Measurements from ENCODE around the gene LRBA.
"Not testable (repeated sequence)": the region's sequence is repeated elsewhere in the genome, so short reads cannot be mapped to it uniquely, and the experiment has no call there.

The LRBA gene

DNA sequence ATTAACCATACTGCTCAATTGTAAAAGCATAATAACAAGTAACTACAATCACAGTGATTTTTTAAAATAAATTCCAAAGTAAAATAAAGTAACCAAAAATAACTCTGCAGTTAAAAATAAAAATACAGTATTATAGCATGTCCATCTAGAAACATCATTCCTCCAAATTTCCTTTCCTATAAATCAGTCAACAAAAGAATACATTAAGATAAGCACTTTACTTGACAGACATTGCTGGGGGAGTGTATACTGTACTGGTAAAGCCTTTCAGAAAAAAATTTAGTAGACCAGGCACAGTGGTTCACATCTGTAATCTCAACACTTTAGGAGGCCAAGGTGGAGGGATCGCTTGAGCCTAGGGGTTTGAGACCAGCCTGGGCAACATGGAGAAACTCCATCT lies 91.1 kb downstream of the LRBA start:
- H3K9me3 ChIP-seq (replicated peaks in 1 of 2; ENCODE audit: control insufficient read depth in 2 of 2, insufficient read depth in 1 of 2, low read depth in 1 of 2, low read length in 2 of 2), result no peaks in the 10 kb centered on the region
- H3K18ac ChIP-seq (ENCODE audit: low read length), result no peak overlapping the region
- H3K27me3 ChIP-seq (ENCODE audit: control insufficient read depth in 3 of 3, insufficient read depth in 3 of 3, low read depth in 1 of 3, low read length in 3 of 3), result no peaks in the 10 kb centered on the region
- H3K4me1 ChIP-seq (ENCODE audit: control insufficient read depth in 2 of 2, insufficient read depth in 1 of 2, low read depth in 1 of 2, low read length in 2 of 2), result no peaks in the 10 kb centered on the region
- H3K27ac ChIP-seq (replicated peaks; ENCODE audit: low read length), result no peak overlapping the region
- no peak overlapping the region for H2AK5ac ChIP-seq (ENCODE audit: low read depth, low read length)
- no peak overlapping the region for H2BK5ac ChIP-seq (ENCODE audit: low read length)
- no CpG with 5 or more reads among the region's 1 CpG for WGBS, 2 donors (ENCODE audit: extremely low coverage in 2 of 2, insufficient read length in 2 of 2, insufficient replicate concordance in 1 of 2)
- no peak overlapping the region for H3K4ac ChIP-seq (ENCODE audit: low read length)
- H4K8ac ChIP-seq (ENCODE audit: low read depth, low read length), result no peak overlapping the region
- H3K79me1 ChIP-seq (ENCODE audit: low read depth, low read length), result no peaks in the 10 kb centered on the region
- no peak overlapping the region for H4K91ac ChIP-seq (ENCODE audit: low read depth, low read length, poor library complexity)
- DNase-seq (ENCODE audit: low spot score), result no peak
- no peak overlapping the region for H3K4me2 ChIP-seq (ENCODE audit: insufficient read depth, low read length, poor library complexity, severe bottlenecking)
- H3K36me3 ChIP-seq (replicated peaks in 1 of 2; ENCODE audit: control insufficient read depth in 2 of 2, insufficient read depth in 2 of 2, low read length in 2 of 2), result peaks cover 0 to 2% of the 10 kb centered on the region in 2 donors
- no peak overlapping the region for H3K14ac ChIP-seq (ENCODE audit: low read length)
- no peak overlapping the region for H3K23ac ChIP-seq (ENCODE audit: low read depth, low read length, poor library complexity)
- no peak overlapping the region for H2BK120ac ChIP-seq (ENCODE audit: low read depth, low read length)
- no peak overlapping the region for H2AFZ ChIP-seq (ENCODE audit: low read length)
- no peak overlapping the region for H3K4me3 ChIP-seq (ENCODE audit: low read length in 2 of 2)
- no peak overlapping the region for H2BK12ac ChIP-seq (ENCODE audit: low read length)
- no peak overlapping the region for H2BK15ac ChIP-seq (ENCODE audit: low read length)
- no peak overlapping the region for H3K9ac ChIP-seq (ENCODE audit: low read depth, low read length, poor library complexity)

DNA sequence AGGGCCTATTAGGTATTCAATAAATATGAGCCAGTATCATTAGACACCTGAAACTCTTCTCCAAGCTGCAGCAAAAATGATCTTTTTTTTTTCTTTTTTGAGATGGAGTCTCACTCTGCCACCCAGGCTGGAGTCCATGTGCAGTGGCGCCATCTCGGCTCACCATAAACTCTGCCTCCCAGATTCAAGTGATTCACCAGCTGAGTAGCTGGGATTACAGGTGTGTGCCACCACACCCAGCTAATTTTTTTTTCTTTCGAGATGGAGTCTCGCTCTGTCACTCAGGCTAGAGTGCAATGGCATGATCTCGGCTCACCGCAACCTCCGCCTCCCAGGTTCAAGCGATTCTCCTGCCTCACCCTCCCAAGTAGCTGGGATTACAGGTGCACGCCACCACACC lies 93.6 kb downstream of the LRBA start:
- H3K23ac ChIP-seq (ENCODE audit: low read depth, low read length, poor library complexity); H2BK12ac ChIP-seq (ENCODE audit: low read length): not testable (repeated sequence)

DNA sequence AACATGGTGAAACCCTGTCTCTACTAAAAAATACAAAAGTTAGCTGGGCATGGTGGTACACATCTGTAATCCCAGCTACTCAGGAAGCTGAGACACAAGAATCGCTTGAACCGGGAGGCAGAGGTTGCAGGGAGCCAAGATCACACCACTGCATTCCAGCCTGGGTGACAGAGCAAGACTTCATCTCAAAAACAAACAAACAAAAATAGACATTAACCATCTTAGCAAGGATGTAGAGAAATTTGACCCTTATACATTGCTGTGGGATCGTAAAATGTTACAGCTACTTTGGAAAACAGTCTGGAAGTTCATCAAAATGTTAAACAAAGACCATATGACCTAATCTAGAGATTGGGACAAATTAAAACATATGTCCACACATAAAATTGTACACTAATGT lies 96.5 kb downstream of the LRBA start:
- H3K4me1 ChIP-seq (ENCODE audit: control insufficient read depth in 2 of 2, insufficient read depth in 1 of 2, low read depth in 1 of 2, low read length in 2 of 2); H3K18ac ChIP-seq (ENCODE audit: low read length); H4K8ac ChIP-seq (ENCODE audit: low read depth, low read length); H3K4me3 ChIP-seq (ENCODE audit: low read length in 2 of 2); H3K14ac ChIP-seq (ENCODE audit: low read length); H4K91ac ChIP-seq (ENCODE audit: low read depth, low read length, poor library complexity); H2AFZ ChIP-seq (ENCODE audit: low read length); H3K27ac ChIP-seq (replicated peaks; ENCODE audit: low read length); H3K27me3 ChIP-seq (ENCODE audit: control insufficient read depth in 3 of 3, insufficient read depth in 3 of 3, low read depth in 1 of 3, low read length in 3 of 3); H2BK12ac ChIP-seq (ENCODE audit: low read length); H3K4ac ChIP-seq (ENCODE audit: low read length); H2BK15ac ChIP-seq (ENCODE audit: low read length); H3K79me1 ChIP-seq (ENCODE audit: low read depth, low read length); DNase-seq (ENCODE audit: low spot score); H3K9ac ChIP-seq (ENCODE audit: low read depth, low read length, poor library complexity); H2BK120ac ChIP-seq (ENCODE audit: low read depth, low read length); H3K9me3 ChIP-seq (replicated peaks in 1 of 2; ENCODE audit: control insufficient read depth in 2 of 2, insufficient read depth in 1 of 2, low read depth in 1 of 2, low read length in 2 of 2); H3K23ac ChIP-seq (ENCODE audit: low read depth, low read length, poor library complexity); H2AK5ac ChIP-seq (ENCODE audit: low read depth, low read length); H3K4me2 ChIP-seq (ENCODE audit: insufficient read depth, low read length, poor library complexity, severe bottlenecking); H2BK5ac ChIP-seq (ENCODE audit: low read length): not testable (repeated sequence)
- H3K36me3 ChIP-seq (replicated peaks in 1 of 2; ENCODE audit: control insufficient read depth in 2 of 2, insufficient read depth in 2 of 2, low read length in 2 of 2), result peaks cover 0 to 13% of the 10 kb centered on the region in 2 donors
- no CpG with 5 or more reads among the region's 3 CpGs for WGBS, 2 donors (ENCODE audit: extremely low coverage in 2 of 2, insufficient read length in 2 of 2, insufficient replicate concordance in 1 of 2)

More for the DNA sequence above, 93.6 kb downstream of the LRBA start:
- H3K4me3 ChIP-seq (ENCODE audit: low read length in 2 of 2); H3K4me2 ChIP-seq (ENCODE audit: insufficient read depth, low read length, poor library complexity, severe bottlenecking); H2AFZ ChIP-seq (ENCODE audit: low read length); H3K14ac ChIP-seq (ENCODE audit: low read length); H3K9me3 ChIP-seq (replicated peaks in 1 of 2; ENCODE audit: control insufficient read depth in 2 of 2, insufficient read depth in 1 of 2, low read depth in 1 of 2, low read length in 2 of 2); H2BK15ac ChIP-seq (ENCODE audit: low read length); H2BK120ac ChIP-seq (ENCODE audit: low read depth, low read length); H3K27ac ChIP-seq (replicated peaks; ENCODE audit: low read length); H3K9ac ChIP-seq (ENCODE audit: low read depth, low read length, poor library complexity); H2AK5ac ChIP-seq (ENCODE audit: low read depth, low read length); H3K4ac ChIP-seq (ENCODE audit: low read length); H2BK5ac ChIP-seq (ENCODE audit: low read length); H3K27me3 ChIP-seq (ENCODE audit: control insufficient read depth in 3 of 3, insufficient read depth in 3 of 3, low read depth in 1 of 3, low read length in 3 of 3); DNase-seq (ENCODE audit: low spot score); H3K4me1 ChIP-seq (ENCODE audit: control insufficient read depth in 2 of 2, insufficient read depth in 1 of 2, low read depth in 1 of 2, low read length in 2 of 2); H4K91ac ChIP-seq (ENCODE audit: low read depth, low read length, poor library complexity); H3K36me3 ChIP-seq (replicated peaks in 1 of 2; ENCODE audit: control insufficient read depth in 2 of 2, insufficient read depth in 2 of 2, low read length in 2 of 2); H3K18ac ChIP-seq (ENCODE audit: low read length); H4K8ac ChIP-seq (ENCODE audit: low read depth, low read length); H3K79me1 ChIP-seq (ENCODE audit: low read depth, low read length): not testable (repeated sequence)
- no CpG with 5 or more reads among the region's 9 CpGs for WGBS, 2 donors (ENCODE audit: extremely low coverage in 2 of 2, insufficient read length in 2 of 2, insufficient replicate concordance in 1 of 2)

DNA sequence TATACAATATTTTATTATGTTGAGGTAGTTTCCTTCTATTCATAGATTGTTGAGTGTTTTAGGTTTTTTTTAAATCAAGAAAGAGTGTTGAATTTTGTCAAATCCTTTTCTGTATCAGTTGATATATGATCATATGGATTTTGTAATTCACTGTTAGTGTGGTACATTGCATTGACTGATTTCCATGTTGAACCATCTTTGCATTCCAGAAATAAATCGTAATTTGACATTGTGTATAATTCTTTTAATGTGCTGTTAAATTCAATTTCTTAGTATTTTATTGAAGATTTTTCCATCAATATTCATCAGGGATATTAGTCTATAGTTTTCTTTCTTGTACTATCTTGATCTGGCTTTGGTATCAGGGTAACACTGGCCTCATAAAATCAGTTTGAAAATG lies 103.8 kb downstream of the LRBA start:
- H3K36me3 ChIP-seq (replicated peaks in 1 of 2; ENCODE audit: control insufficient read depth in 2 of 2, insufficient read depth in 2 of 2, low read length in 2 of 2), result peaks cover 0 to 28% of the 10 kb centered on the region in 2 donors
- H2AK5ac ChIP-seq (ENCODE audit: low read depth, low read length), result no peak overlapping the region
- no peak overlapping the region for H3K4ac ChIP-seq (ENCODE audit: low read length)
- H4K91ac ChIP-seq (ENCODE audit: low read depth, low read length, poor library complexity), result no peak overlapping the region
- no peaks in the 10 kb centered on the region for H3K79me1 ChIP-seq (ENCODE audit: low read depth, low read length)
- no peak overlapping the region for H3K27ac ChIP-seq (replicated peaks; ENCODE audit: low read length)
- no peak overlapping the region for H4K8ac ChIP-seq (ENCODE audit: low read depth, low read length)
- H2BK12ac ChIP-seq (ENCODE audit: low read length), result no peak overlapping the region
- H3K4me2 ChIP-seq (ENCODE audit: insufficient read depth, low read length, poor library complexity, severe bottlenecking), result no peak overlapping the region
- no peak overlapping the region for H2BK5ac ChIP-seq (ENCODE audit: low read length)
- WGBS, 2 donors (ENCODE audit: extremely low coverage in 2 of 2, insufficient read length in 2 of 2, insufficient replicate concordance in 1 of 2), result no CpG with 5 or more reads among the region's 1 CpG
- no peak overlapping the region for H3K14ac ChIP-seq (ENCODE audit: low read length)
- no peak overlapping the region for H3K9ac ChIP-seq (ENCODE audit: low read depth, low read length, poor library complexity)
- H2AFZ ChIP-seq (ENCODE audit: low read length), result no peak overlapping the region
- no peak overlapping the region for H3K23ac ChIP-seq (ENCODE audit: low read depth, low read length, poor library complexity)
- H2BK15ac ChIP-seq (ENCODE audit: low read length), result no peak overlapping the region
- DNase-seq (ENCODE audit: low spot score), result no peak
- H2BK120ac ChIP-seq (ENCODE audit: low read depth, low read length), result no peak overlapping the region
- H3K18ac ChIP-seq (ENCODE audit: low read length), result no peak overlapping the region
- no peak overlapping the region for H3K4me3 ChIP-seq (ENCODE audit: low read length in 2 of 2)
- peaks cover 2 to 4% of the 10 kb centered on the region in 2 donors for H3K4me1 ChIP-seq (ENCODE audit: control insufficient read depth in 2 of 2, insufficient read depth in 1 of 2, low read depth in 1 of 2, low read length in 2 of 2)
- H3K9me3 ChIP-seq (replicated peaks in 1 of 2; ENCODE audit: control insufficient read depth in 2 of 2, insufficient read depth in 1 of 2, low read depth in 1 of 2, low read length in 2 of 2), result peaks cover 0 to 16% of the 10 kb centered on the region in 2 donors
- no peaks in the 10 kb centered on the region for H3K27me3 ChIP-seq (ENCODE audit: control insufficient read depth in 3 of 3, insufficient read depth in 3 of 3, low read depth in 1 of 3, low read length in 3 of 3)
